ENCODE data around the gene APOLD1. TPM values are rescaled to one million over a fixed set of nuclear protein-coding genes. Genes with fewer than 3 reads are reported as not detected.
A peak's percentile ranks its signal among the peaks of the same experiment; 100 is the strongest.

The APOLD1 gene
- total RNA-seq, 2 donors from 2014 or later = 10.1 to 23.4 TPM

DNA sequence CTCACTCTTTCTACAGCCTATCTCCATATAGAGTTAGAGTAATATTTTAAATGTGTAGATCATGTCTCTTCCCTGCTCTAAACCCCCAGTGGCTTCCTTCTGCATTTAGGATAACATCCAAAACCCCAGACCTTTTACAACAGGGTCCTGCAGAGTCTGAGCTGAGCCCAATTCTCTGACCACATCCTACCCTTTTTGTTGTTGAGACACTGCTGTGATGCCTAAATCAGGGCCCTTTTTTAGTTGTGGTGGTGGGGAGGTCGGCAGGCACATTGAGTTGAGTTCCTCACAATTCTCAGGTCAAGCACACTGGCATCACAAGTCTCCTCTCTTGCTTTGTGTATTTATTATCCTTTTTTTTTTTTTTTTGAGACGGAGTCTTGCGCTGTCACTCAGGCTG lies 25.9 kb downstream of the APOLD1 start:
- H3K27me3 ChIP-seq = no peaks in the 10 kb centered on the region
- DNase-seq (no peak), ATAC-seq (no peak)
- TF ChIP-seq, protein P1, sequence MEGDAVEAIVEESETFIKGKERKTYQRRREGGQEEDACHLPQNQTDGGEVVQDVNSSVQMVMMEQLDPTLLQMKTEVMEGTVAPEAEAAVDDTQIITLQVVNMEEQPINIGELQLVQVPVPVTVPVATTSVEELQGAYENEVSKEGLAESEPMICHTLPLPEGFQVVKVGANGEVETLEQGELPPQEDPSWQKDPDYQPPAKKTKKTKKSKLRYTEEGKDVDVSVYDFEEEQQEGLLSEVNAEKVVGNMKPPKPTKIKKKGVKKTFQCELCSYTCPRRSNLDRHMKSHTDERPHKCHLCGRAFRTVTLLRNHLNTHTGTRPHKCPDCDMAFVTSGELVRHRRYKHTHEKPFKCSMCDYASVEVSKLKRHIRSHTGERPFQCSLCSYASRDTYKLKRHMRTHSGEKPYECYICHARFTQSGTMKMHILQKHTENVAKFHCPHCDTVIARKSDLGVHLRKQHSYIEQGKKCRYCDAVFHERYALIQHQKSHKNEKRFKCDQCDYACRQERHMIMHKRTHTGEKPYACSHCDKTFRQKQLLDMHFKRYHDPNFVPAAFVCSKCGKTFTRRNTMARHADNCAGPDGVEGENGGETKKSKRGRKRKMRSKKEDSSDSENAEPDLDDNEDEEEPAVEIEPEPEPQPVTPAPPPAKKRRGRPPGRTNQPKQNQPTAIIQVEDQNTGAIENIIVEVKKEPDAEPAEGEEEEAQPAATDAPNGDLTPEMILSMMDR (IDR thresholded peaks at IDR 0.05) = no peak
- no peak for TF ChIP-seq POLR2A (IDR thresholded peaks at IDR 0.05)
- 90 to 93% methylated on average over 3 of the region's 3 CpGs for WGBS, 2 donors
- H3K27ac ChIP-seq = no peak overlapping the region
- H3K4me1 ChIP-seq = peaks cover 31% of the 10 kb centered on the region
- no peak overlapping the region for H3K4me3 ChIP-seq
- intact Hi-C loops (cut with DNase I) = no loop called here
- no peaks in the 10 kb centered on the region for H3K9me3 ChIP-seq
- H3K36me3 ChIP-seq (replicated peaks in 1 of 2; ENCODE audit: insufficient read depth in 1 of 2, low read depth in 2 of 2) = no peaks in the 10 kb centered on the region

DNA sequence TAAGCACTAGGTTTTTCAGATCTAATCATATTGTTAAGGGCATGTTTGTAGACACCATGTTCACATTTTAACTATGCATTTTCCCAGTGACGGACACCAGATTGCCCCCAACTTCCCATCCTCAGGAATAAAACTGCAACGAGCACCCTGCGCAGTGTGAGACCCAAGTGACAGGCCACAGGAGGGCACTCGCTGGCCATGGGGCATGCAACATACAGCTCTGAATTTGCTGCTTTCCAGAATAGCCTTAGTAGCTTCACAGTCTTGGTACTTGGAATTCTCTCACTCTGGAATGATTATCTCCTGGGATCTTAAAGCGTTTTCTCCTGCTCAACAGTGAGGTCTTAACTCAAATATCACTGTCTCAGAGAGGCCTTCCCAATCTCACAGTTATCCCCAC lies 26.7 kb downstream of the APOLD1 start:
- DNase-seq (no peak), ATAC-seq (no peak)
- H3K9me3 ChIP-seq = no peaks in the 10 kb centered on the region
- H3K4me1 ChIP-seq = peaks cover 31% of the 10 kb centered on the region
- no peak overlapping the region for H3K4me3 ChIP-seq
- intact Hi-C loops (cut with DNase I) = no loop called here
- TF ChIP-seq POLR2A (IDR thresholded peaks at IDR 0.05) = no peak
- TF ChIP-seq, protein P1 (IDR thresholded peaks at IDR 0.05) = no peak
- H3K27me3 ChIP-seq = no peaks in the 10 kb centered on the region
- WGBS, 2 donors = 88 to 100% methylated on average over 5 of the region's 5 CpGs
- no peaks in the 10 kb centered on the region for H3K36me3 ChIP-seq (replicated peaks in 1 of 2; ENCODE audit: insufficient read depth in 1 of 2, low read depth in 2 of 2)
- no peak overlapping the region for H3K27ac ChIP-seq

DNA sequence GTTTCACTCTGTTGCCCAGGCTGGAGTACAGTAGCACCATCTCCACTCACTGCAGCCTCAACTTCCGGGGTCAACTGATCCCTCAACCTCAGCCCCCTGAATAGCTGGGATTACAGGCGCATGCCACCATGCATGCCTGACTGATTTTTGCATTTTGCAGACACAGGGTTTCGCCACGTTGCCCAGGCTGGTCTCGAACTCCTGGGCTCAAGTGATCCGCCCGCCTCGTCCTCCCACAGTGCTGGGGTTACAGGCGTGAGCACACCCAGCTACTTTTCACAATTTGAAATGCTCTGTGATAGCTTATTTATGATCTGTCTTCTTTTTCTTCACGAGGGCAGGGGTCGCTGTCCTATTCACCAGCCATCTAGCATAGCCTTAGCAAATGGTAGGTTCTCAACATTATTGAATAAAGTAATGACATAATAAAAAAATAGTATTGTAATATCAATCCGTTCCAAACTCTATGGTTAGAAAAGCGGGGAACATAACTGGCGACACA lies 27.2 kb downstream of the APOLD1 start:
- TF ChIP-seq, protein P1 (IDR thresholded peaks at IDR 0.05) = no peak
- no peak for TF ChIP-seq POLR2A (IDR thresholded peaks at IDR 0.05)
- Histone ChIP-seq H3K4me3 (no peak overlapping the region), H3K27ac (peak overlapping the region in 2 of 4 donors; percentile 55 to 74), H3K36me3 (replicated peaks in 1 of 2; ENCODE audit: insufficient read depth in 1 of 2, low read depth in 2 of 2) (no peaks in the 10 kb centered on the region), H3K4me1 (peaks cover 31% of the 10 kb centered on the region), H3K9me3 (no peaks in the 10 kb centered on the region), H3K27me3 (no peaks in the 10 kb centered on the region)
- 65 to 67% methylated on average over 12 to 14 of the region's 14 CpGs for WGBS, 2 donors
- intact Hi-C loops (cut with DNase I) = no loop called here
- DNase-seq (peak in 1 of 4 donors; percentile 18), ATAC-seq (no peak)

DNA sequence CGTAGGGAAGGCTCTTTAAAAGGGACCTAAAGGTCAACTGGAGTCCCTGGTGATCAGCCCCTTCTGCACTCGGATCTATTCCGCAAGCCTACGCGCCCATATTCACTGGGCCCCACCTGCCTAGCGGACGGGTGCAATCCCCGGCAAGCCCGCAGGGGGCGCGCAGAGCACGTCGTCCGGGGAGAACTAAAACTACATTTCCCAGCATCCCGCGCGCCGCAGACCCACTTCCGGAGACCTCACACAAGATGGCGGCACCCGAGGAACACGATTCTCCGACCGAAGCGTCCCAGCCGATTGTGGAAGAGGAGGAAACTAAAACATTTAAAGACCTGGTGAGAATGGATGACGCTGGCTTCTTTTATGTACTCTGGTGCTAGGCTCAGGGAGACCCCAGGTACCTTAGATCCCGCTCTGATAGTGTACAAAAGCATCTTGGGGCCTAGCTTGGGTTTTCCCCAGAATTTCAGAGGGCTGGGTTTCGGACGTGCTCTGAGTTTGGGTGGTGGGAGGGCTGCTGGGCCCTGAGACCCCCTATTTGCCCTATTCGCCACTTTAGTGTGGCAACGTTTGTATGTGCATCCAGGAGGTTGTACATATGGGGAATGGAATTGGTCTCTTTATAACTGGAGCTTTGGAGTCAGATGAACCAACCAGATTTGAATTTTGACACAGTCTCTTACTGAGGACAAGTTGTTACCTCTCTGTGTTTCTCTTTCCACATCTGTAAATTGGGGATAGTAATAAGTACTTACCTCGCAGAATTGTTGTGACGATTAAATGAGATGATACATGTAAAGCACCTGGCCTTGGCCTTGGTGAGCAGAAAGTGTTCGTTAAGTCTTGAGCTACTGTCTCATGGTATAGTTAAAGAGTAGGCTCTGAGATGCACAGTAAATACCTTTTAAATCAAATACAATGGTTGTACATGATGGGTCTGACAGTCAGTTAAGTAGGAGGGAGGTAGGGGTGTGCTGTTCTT lies 28.0 kb downstream of the APOLD1 start, which contains the start of gene DDX47:
Gene DDX47 (plus strand): TSS at position 227 of the 982 bp plus-strand sequence. CDS start 22 bp downstream, at position 249.
- Histone ChIP-seq H3K9me3 (no peaks in the 10 kb centered on the region), H3K27ac (peak within 1 kb of the TSS; percentile 26 to 74 (median 60)), H3K36me3 (replicated peaks in 1 of 2; ENCODE audit: insufficient read depth in 1 of 2, low read depth in 2 of 2) (no peaks in the 10 kb centered on the region), H3K27me3 (no peaks in the 10 kb centered on the region), H3K4me1 (peaks cover 31% of the 10 kb centered on the region), H3K4me3 (peak within 1 kb of the TSS; percentile 44 to 98)
- peak in 2 of 3 donors; percentile 68 to 73 for TF ChIP-seq POLR2A (IDR thresholded peaks at IDR 0.05)
- TF ChIP-seq, protein P1 (IDR thresholded peaks at IDR 0.05) = peak; percentile 88 to 99 (median 98)
- intact Hi-C loops (cut with DNase I) = no loop called here
- DNase-seq = peak; percentile 96 to 98 (median 96)
- peak; percentile 98 for ATAC-seq
- WGBS, 2 donors = 1 to 2% methylated on average over 34 to 35 of the region's 35 CpGs
